Neuronal stem cell (in vitro differentiated cells): ENCODE data around the gene C5.

Experiments used
- DNase-seq: peaks from one replicate; pipeline ENCODE4 v3.0.0-alpha.2; 2013; ENCODE audit warnings: low spot score
- H2AFZ ChIP-seq: one replicate; pipeline ENCODE4 v1.6.1; 2013; ENCODE audit warnings: mild to moderate bottlenecking, low read length, inconsistent platforms
- H2AK5ac ChIP-seq: 2 replicates; pipeline ENCODE4 v1.6.1; 2013; ENCODE audit warnings: low read depth, mild to moderate bottlenecking, inconsistent platforms, low read length, moderate library complexity, mixed read lengths
- H2BK120ac ChIP-seq: 2 replicates; pipeline ENCODE4 v1.6.1; 2013; ENCODE audit warnings: low read depth, mild to moderate bottlenecking, inconsistent platforms, low read length, moderate library complexity, mixed read lengths
- H2BK12ac ChIP-seq: one replicate; pipeline ENCODE4 v1.6.1; 2013; ENCODE audit warnings: low read length, inconsistent platforms
- H2BK15ac ChIP-seq: 2 replicates; pipeline ENCODE4 v1.6.1; 2013; ENCODE audit warnings: mild to moderate bottlenecking, low read length, inconsistent platforms, mixed read lengths
- H2BK5ac ChIP-seq: one replicate; pipeline ENCODE4 v1.6.1; 2013; ENCODE audit warnings: inconsistent platforms, mild to moderate bottlenecking, low read length, moderate library complexity
- H3K14ac ChIP-seq: one replicate; pipeline ENCODE4 v1.6.1; 2013; ENCODE audit warnings: low read length, inconsistent platforms
- H3K18ac ChIP-seq: 2 replicates; pipeline ENCODE4 v1.6.1; 2013; ENCODE audit warnings: low read length, inconsistent platforms
- H3K23ac ChIP-seq: 2 replicates; pipeline ENCODE4 v1.6.1; 2013; ENCODE audit warnings: low read depth, mild to moderate bottlenecking, mixed read lengths, low read length, inconsistent platforms; ENCODE audit not compliant: poor library complexity
- H3K27ac ChIP-seq: replicated peaks from 3 replicates; pipeline ENCODE4 v1.5.1; 2013; ENCODE audit warnings: low read length, inconsistent platforms
- H3K27me3 ChIP-seq, 3 experiments: 2 replicates each; pipeline ENCODE4 v1.6.1; 2013; ENCODE audit warnings: low read length in 3 of 3, mild to moderate bottlenecking in 2 of 3, inconsistent platforms in 1 of 3, low read depth in 1 of 3, mixed read lengths in 1 of 3, moderate library complexity in 1 of 3; ENCODE audit not compliant: control insufficient read depth in 3 of 3, insufficient read depth in 3 of 3
- H3K36me3 ChIP-seq, 2 donors: replicated peaks in 1 of 2; 2 replicates each; pipeline ENCODE4 v1.6.1; 2013; ENCODE audit warnings: low read length in 2 of 2; ENCODE audit not compliant: control insufficient read depth in 2 of 2, insufficient read depth in 2 of 2
- H3K4ac ChIP-seq: 2 replicates; pipeline ENCODE4 v1.6.1; 2013; ENCODE audit warnings: inconsistent platforms, mild to moderate bottlenecking, low read length, moderate library complexity
- H3K4me1 ChIP-seq, 2 donors: 1 replicate in 1 of 2; 2 replicates in 1 of 2; pipeline ENCODE4 v1.6.1; 2013; ENCODE audit warnings: low read length in 2 of 2, low read depth in 1 of 2; ENCODE audit not compliant: control insufficient read depth in 2 of 2, insufficient read depth in 1 of 2
- H3K4me2 ChIP-seq: one replicate; pipeline ENCODE4 v1.6.1; 2013; ENCODE audit warnings: mild to moderate bottlenecking, low read length, inconsistent platforms; ENCODE audit not compliant: insufficient read depth, poor library complexity, severe bottlenecking
- H3K4me3 ChIP-seq, 2 donors: 2 replicates each; pipeline ENCODE4 v1.5.1; 2013; ENCODE audit warnings: low read length in 2 of 2, mild to moderate bottlenecking in 2 of 2, inconsistent platforms in 1 of 2, moderate library complexity in 1 of 2
- H3K79me1 ChIP-seq: one replicate; pipeline ENCODE4 v1.6.1; 2013; ENCODE audit warnings: low read depth, mild to moderate bottlenecking, inconsistent platforms, low read length, moderate library complexity
- H3K9ac ChIP-seq: one replicate; pipeline ENCODE4 v1.6.1; 2013; ENCODE audit warnings: mild to moderate bottlenecking, low read depth, low read length, inconsistent platforms; ENCODE audit not compliant: poor library complexity
- H3K9me3 ChIP-seq, 2 donors: replicated peaks in 1 of 2; 2 replicates each; pipeline versions ENCODE3 to v1.6.1; 2013; ENCODE audit warnings: low read length in 2 of 2, mild to moderate bottlenecking in 2 of 2, inconsistent platforms in 1 of 2, low read depth in 1 of 2, mixed read lengths in 1 of 2, moderate library complexity in 1 of 2; ENCODE audit not compliant: control insufficient read depth in 2 of 2, insufficient read depth in 1 of 2
- H4K8ac ChIP-seq: one replicate; pipeline ENCODE4 v1.6.1; 2013; ENCODE audit warnings: low read depth, mild to moderate bottlenecking, inconsistent platforms, low read length, moderate library complexity
- H4K91ac ChIP-seq: one replicate; pipeline ENCODE4 v1.6.1; 2013; ENCODE audit warnings: low read length, low read depth, mild to moderate bottlenecking, inconsistent platforms; ENCODE audit not compliant: poor library complexity
- WGBS, 2 donors: extraction: QIAGEN DNeasy Blood & Tissue Kit; methylation state at CpG; one replicate each; pipeline ENCODE4 v1.1.7; 2013; ENCODE audit warnings: missing lambda C conversion rate in 2 of 2, mixed read lengths in 1 of 2; ENCODE audit not compliant: insufficient read length in 2 of 2, insufficient replicate concordance in 1 of 2; ENCODE audit errors: extremely low coverage in 2 of 2; 5-methylcytosine and 5-hydroxymethylcytosine counted together

The C5 gene

GRCh38 chr9:120924698-120925534, 125.2 kb downstream of the C5 start:
- no peak overlapping the region for H3K4me3 ChIP-seq
- H3K9me3 ChIP-seq = no peaks in the 10 kb centered on the region
- no peak overlapping the region for H3K18ac ChIP-seq
- H2AFZ ChIP-seq = no peak overlapping the region
- H3K27me3 ChIP-seq = peaks cover 0 to 24% (median 0%) of the 10 kb centered on the region in 3 experiments
- no peak overlapping the region for H3K4ac ChIP-seq
- H2BK12ac ChIP-seq = no peak overlapping the region
- no CpG with 5 or more reads among the region's 11 CpGs for WGBS, 2 donors
- no peak overlapping the region for H4K91ac ChIP-seq
- no peaks in the 10 kb centered on the region for H3K79me1 ChIP-seq
- H3K27ac ChIP-seq = no peak overlapping the region
- H3K23ac ChIP-seq = no peak overlapping the region
- no peak overlapping the region for H2AK5ac ChIP-seq
- H3K14ac ChIP-seq = no peak overlapping the region
- H2BK15ac ChIP-seq = no peak overlapping the region
- H2BK5ac ChIP-seq = no peak overlapping the region
- DNase-seq = no peak
- H3K4me1 ChIP-seq = peaks cover 15 to 19% of the 10 kb centered on the region in 2 donors
- no peaks in the 10 kb centered on the region for H3K36me3 ChIP-seq
- no peak overlapping the region for H3K9ac ChIP-seq
- no peak overlapping the region for H3K4me2 ChIP-seq
- H2BK120ac ChIP-seq = no peak overlapping the region
- no peak overlapping the region for H4K8ac ChIP-seq

- no CpG with 5 or more reads among the region's 11 CpGs for WGBS, 2 donors
- no peak overlapping the region for H3K9ac ChIP-seq
These were observed 126.3 kb downstream of the C5 start for GRCh38 chr9:120923620-120924328.

GRCh38 chr9:120922404-120923195, 127.5 kb downstream of the C5 start:
- Histone ChIP-seq H3K18ac (no peak overlapping the region), H3K14ac (no peak overlapping the region), H3K27me3 (peaks cover 0 to 5% (median 0%) of the 10 kb centered on the region in 3 experiments), H2AFZ (no peak overlapping the region), H2BK15ac (no peak overlapping the region), H2BK5ac (no peak overlapping the region), H4K8ac (no peak overlapping the region), H4K91ac (no peak overlapping the region), H3K4me2 (no peak overlapping the region), H3K9ac (no peak overlapping the region), H2BK12ac (no peak overlapping the region), H3K4me1 (peaks cover 12 to 25% of the 10 kb centered on the region in 2 donors), H3K23ac (no peak overlapping the region), H3K4me3 (no peak overlapping the region), H3K9me3 (no peaks in the 10 kb centered on the region), H2AK5ac (no peak overlapping the region), H3K79me1 (no peaks in the 10 kb centered on the region), H3K36me3 (no peaks in the 10 kb centered on the region), H3K4ac (no peak overlapping the region), H3K27ac (no peak overlapping the region), H2BK120ac (no peak overlapping the region)
- WGBS, 2 donors = no CpG with 5 or more reads among the region's 7 CpGs
- DNase-seq = no peak

More at GRCh38 chr9:120923620-120924328, 126.3 kb downstream of the C5 start:
- Histone ChIP-seq H4K91ac (no peak overlapping the region), H3K9me3 (no peaks in the 10 kb centered on the region), H3K4me2 (no peak overlapping the region), H2AFZ (no peak overlapping the region), H3K27ac (no peak overlapping the region), H2BK15ac (no peak overlapping the region), H2BK120ac (no peak overlapping the region), H3K4me1 (peaks cover 14 to 25% of the 10 kb centered on the region in 2 donors), H3K79me1 (no peaks in the 10 kb centered on the region), H4K8ac (no peak overlapping the region), H3K4me3 (no peak overlapping the region), H3K36me3 (no peaks in the 10 kb centered on the region), H3K23ac (no peak overlapping the region), H2AK5ac (no peak overlapping the region), H3K18ac (no peak overlapping the region), H2BK12ac (no peak overlapping the region), H3K4ac (no peak overlapping the region), H3K27me3 (peaks cover 0 to 16% (median 0%) of the 10 kb centered on the region in 3 experiments), H2BK5ac (no peak overlapping the region), H3K14ac (no peak overlapping the region)
- no peak for DNase-seq
